Neural progenitor cell (in vitro differentiated cells): ENCODE results near the gene NOXA1. TPM values are rescaled to one million over a fixed set of nuclear protein-coding genes. Genes with fewer than 3 reads are reported as not detected.
"Not testable (repeated sequence)": the region's sequence is repeated elsewhere in the genome, so short reads cannot be mapped to it uniquely, and the experiment has no call there.

Source experiments
- DNase-seq: peaks from one replicate; pipeline ENCODE4 v3.0.0-alpha.2; 2016; ENCODE audit warnings: low spot score
- H2AFZ ChIP-seq: fragments of 200-600 bp; sonication (generic); replicated peaks from 2 replicates; pipeline ENCODE4 v1.6.1; 2016; ENCODE audit warnings: antibody characterized with exemption
- H3F3A ChIP-seq: fragments of 200-600 bp; sonication (generic); 2 replicates; pipeline ENCODE4 v1.6.1; 2016; ENCODE audit warnings: antibody characterized with exemption, low read depth
- H3K27ac ChIP-seq: fragments of 200-600 bp; sonication (generic); 2 replicates; pipeline ENCODE4 v1.5.1; 2016; ENCODE audit warnings: mild to moderate bottlenecking
- H3K27me3 ChIP-seq: fragments of 200-600 bp; sonication (generic); 2 replicates; pipeline ENCODE4 v1.6.1; 2016; ENCODE audit warnings: mild to moderate bottlenecking, moderate library complexity
- H3K36me3 ChIP-seq: fragments of 200-600 bp; sonication (generic); 2 replicates; pipeline ENCODE4 v1.5.1; 2016
- H3K4me1 ChIP-seq: fragments of 200-600 bp; sonication (generic); 2 replicates; pipeline ENCODE4 v1.6.1; 2016; ENCODE audit warnings: mixed run types
- H3K4me2 ChIP-seq: fragments of 200-600 bp; sonication (generic); 2 replicates; pipeline ENCODE4 v1.6.1; 2016
- H3K4me3 ChIP-seq: fragments of 200-600 bp; sonication (generic); 2 replicates; pipeline ENCODE4 v1.5.1; 2016
- H3K79me2 ChIP-seq: fragments of 200-600 bp; sonication (generic); 2 replicates; pipeline ENCODE4 v1.6.1; 2016; ENCODE audit warnings: low read depth
- H3K9ac ChIP-seq: fragments of 200-600 bp; sonication (generic); 2 replicates; pipeline ENCODE4 v1.6.1; 2016
- H3K9me3 ChIP-seq: fragments of 200-600 bp; sonication (generic); 2 replicates; pipeline ENCODE4 v1.5.1; 2016; ENCODE audit warnings: low read depth
- H4K20me1 ChIP-seq: fragments of 200-600 bp; sonication (generic); 2 replicates; pipeline ENCODE4 v1.6.1; 2016; ENCODE audit warnings: low read depth
- H3K27ac Mint-ChIP-seq: 3 replicates; pipeline ENCODE4 v1.8.0; 2021; ENCODE audit warnings: mixed read lengths
- H3K27me3 Mint-ChIP-seq: 2 replicates; pipeline ENCODE4 v1.8.0; 2022; ENCODE audit warnings: low read depth, mild to moderate bottlenecking, inconsistent platforms, moderate library complexity, mixed read lengths; ENCODE audit not compliant: insufficient read depth
- H3K36me3 Mint-ChIP-seq: 3 replicates; pipeline ENCODE4 v1.8.0; 2021; ENCODE audit warnings: mixed read lengths
- H3K4me1 Mint-ChIP-seq: 3 replicates; pipeline ENCODE4 v1.8.0; 2021; ENCODE audit warnings: mixed read lengths
- H3K4me3 Mint-ChIP-seq: 3 replicates; pipeline ENCODE4 v1.8.0; 2021; ENCODE audit warnings: mild to moderate bottlenecking, moderate library complexity, mixed read lengths
- H3K9me3 Mint-ChIP-seq: 3 replicates; pipeline ENCODE4 v1.8.0; 2020; ENCODE audit warnings: mixed read lengths
- EZH2 ChIP-seq: fragments of 200-600 bp; sonication (generic); IDR thresholded peaks from 2 replicates; pipeline ENCODE4 v1.6.1; 2017; ENCODE audit warnings: antibody characterized with exemption, mild to moderate bottlenecking, moderate library complexity
- EZH2phosphoT487 ChIP-seq: fragments of 200-600 bp; sonication (generic); IDR thresholded peaks from 2 replicates; pipeline ENCODE4 v1.6.1; 2017; ENCODE audit warnings: antibody characterized with exemption
- total RNA-seq: library from RNA; depleted of rRNA; stranded (reverse); fragments of >200 nt; gene quantifications from 2 replicates; pipeline ENCODE4 v1.2.3, GENCODE V29; 2015; ENCODE audit warnings: low replicate concordance
- TF ChIP-seq, protein P1 (sequence below): fragments of 200-600 bp; sonication (generic); IDR thresholded peaks from 2 replicates; pipeline ENCODE4 v1.5.1; 2017; ENCODE audit warnings: antibody characterized with exemption, mild to moderate bottlenecking

The NOXA1 gene
- total RNA-seq, 1 donor from 2014 or later: 0.39 TPM

DNA sequence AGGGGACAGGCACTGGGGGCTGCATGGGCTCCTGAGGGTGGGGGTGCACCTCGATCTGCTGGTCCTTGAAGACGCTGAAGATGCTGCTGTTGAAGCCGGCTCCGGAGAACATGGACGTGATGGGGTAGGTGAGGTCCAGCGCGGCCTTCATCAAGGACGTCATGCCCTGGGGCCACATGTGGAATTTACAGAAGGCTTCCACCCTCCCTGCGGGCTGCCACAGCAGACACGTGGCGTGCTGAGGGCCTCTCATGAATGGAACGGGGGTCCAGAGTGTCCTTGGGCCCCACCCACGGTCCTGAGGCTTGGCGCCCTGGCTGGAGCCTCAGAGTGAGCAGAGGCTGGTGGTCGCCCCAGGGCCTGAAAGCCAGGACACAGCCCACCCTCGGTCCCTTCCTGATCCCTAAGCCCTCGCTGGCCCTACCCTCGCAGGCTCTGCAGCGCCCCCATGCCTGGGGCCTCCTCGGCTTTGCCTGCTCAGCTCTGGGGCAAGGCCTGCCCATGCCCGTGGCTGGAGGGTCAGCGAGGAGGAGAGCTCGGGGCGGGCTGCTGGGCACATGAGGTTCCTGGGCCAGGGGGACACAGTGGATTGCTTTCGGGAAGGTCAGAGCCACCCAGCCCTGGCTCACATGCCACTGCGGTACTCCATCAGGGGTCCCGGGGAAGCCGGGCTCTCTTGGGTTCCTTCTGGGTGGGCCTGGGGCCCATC is 41.3 kb downstream of the NOXA1 start:
- H3F3A ChIP-seq: no peaks in the 10 kb centered on the region
- H3K4me3 ChIP-seq: no peak overlapping the region
- TF ChIP-seq EZH2phosphoT487: no peak
- TF ChIP-seq, protein P1, sequence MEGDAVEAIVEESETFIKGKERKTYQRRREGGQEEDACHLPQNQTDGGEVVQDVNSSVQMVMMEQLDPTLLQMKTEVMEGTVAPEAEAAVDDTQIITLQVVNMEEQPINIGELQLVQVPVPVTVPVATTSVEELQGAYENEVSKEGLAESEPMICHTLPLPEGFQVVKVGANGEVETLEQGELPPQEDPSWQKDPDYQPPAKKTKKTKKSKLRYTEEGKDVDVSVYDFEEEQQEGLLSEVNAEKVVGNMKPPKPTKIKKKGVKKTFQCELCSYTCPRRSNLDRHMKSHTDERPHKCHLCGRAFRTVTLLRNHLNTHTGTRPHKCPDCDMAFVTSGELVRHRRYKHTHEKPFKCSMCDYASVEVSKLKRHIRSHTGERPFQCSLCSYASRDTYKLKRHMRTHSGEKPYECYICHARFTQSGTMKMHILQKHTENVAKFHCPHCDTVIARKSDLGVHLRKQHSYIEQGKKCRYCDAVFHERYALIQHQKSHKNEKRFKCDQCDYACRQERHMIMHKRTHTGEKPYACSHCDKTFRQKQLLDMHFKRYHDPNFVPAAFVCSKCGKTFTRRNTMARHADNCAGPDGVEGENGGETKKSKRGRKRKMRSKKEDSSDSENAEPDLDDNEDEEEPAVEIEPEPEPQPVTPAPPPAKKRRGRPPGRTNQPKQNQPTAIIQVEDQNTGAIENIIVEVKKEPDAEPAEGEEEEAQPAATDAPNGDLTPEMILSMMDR: no peak
- TF ChIP-seq EZH2: no peak
- no peaks in the 10 kb centered on the region for H3K36me3 ChIP-seq
- H2AFZ ChIP-seq: no peak overlapping the region
- peaks cover 4% of the 10 kb centered on the region for H3K4me1 ChIP-seq
- Mint-ChIP-seq H3K9me3 (peaks cover 2% of the 10 kb centered on the region), H3K4me3 (no peak overlapping the region), H3K27ac (no peak overlapping the region), H3K27me3 (no peaks in the 10 kb centered on the region), H3K4me1 (peaks cover 2% of the 10 kb centered on the region), H3K36me3 (no peaks in the 10 kb centered on the region)
- no peaks in the 10 kb centered on the region for H4K20me1 ChIP-seq
- peaks cover 40% of the 10 kb centered on the region for H3K27me3 ChIP-seq
- H3K27ac ChIP-seq: no peak overlapping the region
- H3K4me2 ChIP-seq: no peak overlapping the region
- H3K9me3 ChIP-seq: no peaks in the 10 kb centered on the region
- no peak overlapping the region for H3K9ac ChIP-seq
- no peak for DNase-seq
- H3K79me2 ChIP-seq: no peaks in the 10 kb centered on the region

DNA sequence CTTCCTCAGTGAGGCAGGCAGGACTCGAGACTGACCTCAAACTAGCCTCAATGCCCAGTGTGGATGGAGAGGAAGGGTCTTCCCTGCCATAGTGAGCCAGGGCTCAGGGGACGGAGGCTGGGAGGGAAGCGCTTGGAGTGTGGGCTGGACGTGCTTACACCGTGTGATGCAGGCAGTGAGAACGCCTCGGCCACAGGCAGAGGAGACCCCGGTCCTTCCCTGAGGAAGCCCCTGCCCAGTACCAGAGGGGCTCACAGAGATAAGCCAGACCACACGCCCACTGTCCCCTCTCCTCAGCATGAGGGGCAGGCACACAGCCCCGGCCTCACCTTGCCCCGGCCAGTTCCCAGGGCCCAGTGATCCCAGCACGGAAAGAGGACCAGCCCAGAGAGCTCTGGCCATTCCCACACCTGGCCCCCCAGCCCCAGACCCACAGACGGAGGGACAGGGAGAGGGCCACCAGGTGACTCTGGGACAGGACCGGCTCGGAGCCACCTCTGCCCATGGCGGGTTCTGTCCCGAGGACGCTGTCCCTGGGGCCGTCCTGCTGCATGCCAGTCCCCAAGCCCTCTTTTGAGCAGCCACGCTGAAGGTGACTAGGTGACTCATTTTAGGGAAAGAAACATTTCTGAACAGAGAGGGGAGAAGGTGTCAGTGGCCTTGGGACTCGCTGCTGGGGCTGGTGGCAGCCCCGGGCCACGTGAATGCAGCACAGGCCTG is 42.0 kb downstream of the NOXA1 start:
- no peak for DNase-seq
- no peak overlapping the region for H3K4me3 Mint-ChIP-seq
- H3K4me2 ChIP-seq: no peak overlapping the region
- H3F3A ChIP-seq: no peaks in the 10 kb centered on the region
- no peak overlapping the region for H3K4me3 ChIP-seq
- peaks cover 2% of the 10 kb centered on the region for H3K9me3 Mint-ChIP-seq
- no peaks in the 10 kb centered on the region for H3K27me3 Mint-ChIP-seq
- peaks cover 33% of the 10 kb centered on the region for H3K27me3 ChIP-seq
- H3K36me3 Mint-ChIP-seq: no peaks in the 10 kb centered on the region
- H4K20me1 ChIP-seq: no peaks in the 10 kb centered on the region
- no peaks in the 10 kb centered on the region for H3K36me3 ChIP-seq
- H3K27ac Mint-ChIP-seq: no peak overlapping the region
- H3K9me3 ChIP-seq: no peaks in the 10 kb centered on the region
- TF ChIP-seq EZH2phosphoT487 (no peak), EZH2 (no peak)
- TF ChIP-seq, protein P1: no peak
- H3K4me1 ChIP-seq: no peaks in the 10 kb centered on the region
- no peak overlapping the region for H3K9ac ChIP-seq
- H3K27ac ChIP-seq: no peak overlapping the region
- no peaks in the 10 kb centered on the region for H3K4me1 Mint-ChIP-seq
- no peaks in the 10 kb centered on the region for H3K79me2 ChIP-seq
- no peak overlapping the region for H2AFZ ChIP-seq

DNA sequence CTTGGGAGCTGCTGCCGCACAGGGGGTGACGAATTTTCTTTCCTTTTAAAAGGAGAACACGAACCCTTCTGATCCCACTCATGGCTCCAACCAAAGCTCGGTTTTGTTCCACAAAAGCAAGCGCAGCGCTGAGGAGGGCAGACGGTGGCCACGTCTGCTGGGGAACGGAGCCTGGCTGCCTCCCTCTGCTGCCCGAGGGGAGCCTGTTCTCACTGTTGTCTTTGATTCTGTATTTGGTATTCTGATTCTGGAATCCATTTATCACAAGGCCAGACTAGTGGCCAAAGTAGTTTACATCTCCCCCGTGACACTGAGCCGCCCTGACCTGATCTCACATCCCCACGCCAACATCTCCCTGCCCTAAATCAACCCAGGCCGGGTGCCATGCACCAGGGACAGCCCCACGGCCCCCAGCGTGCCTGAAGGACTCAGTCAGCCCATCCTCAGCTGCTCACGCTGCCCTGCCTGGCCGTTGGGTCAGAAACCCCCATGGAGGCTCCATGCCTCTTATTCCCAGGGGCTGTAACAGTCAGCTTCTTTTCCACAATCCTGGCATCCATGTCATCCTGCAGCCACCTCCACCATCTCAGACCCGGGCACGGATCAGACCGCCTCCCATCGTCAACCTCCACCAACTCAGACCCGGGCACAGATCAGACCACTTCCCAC is 42.7 kb downstream of the NOXA1 start:
- H3K27me3 ChIP-seq: peaks cover 26% of the 10 kb centered on the region
- Mint-ChIP-seq H3K36me3 (no peaks in the 10 kb centered on the region), H3K27ac (peak overlapping the region; percentile 73), H3K27me3 (no peaks in the 10 kb centered on the region), H3K4me3 (peak overlapping the region; percentile 10), H3K9me3 (peaks cover 2% of the 10 kb centered on the region), H3K4me1 (no peaks in the 10 kb centered on the region)
- no peak overlapping the region for H3K4me3 ChIP-seq
- no peaks in the 10 kb centered on the region for H3K9me3 ChIP-seq
- H3K27ac ChIP-seq: no peak overlapping the region
- DNase-seq: no peak
- no peak overlapping the region for H3K4me2 ChIP-seq
- no peaks in the 10 kb centered on the region for H3K4me1 ChIP-seq
- TF ChIP-seq, protein P1: no peak
- TF ChIP-seq EZH2phosphoT487: no peak
- no peak for TF ChIP-seq EZH2
- H3K36me3 ChIP-seq: no peaks in the 10 kb centered on the region
- H3K9ac ChIP-seq: no peak overlapping the region
- H4K20me1 ChIP-seq: no peaks in the 10 kb centered on the region
- H2AFZ ChIP-seq: no peak overlapping the region
- H3K79me2 ChIP-seq: no peaks in the 10 kb centered on the region
- H3F3A ChIP-seq: no peaks in the 10 kb centered on the region

DNA sequence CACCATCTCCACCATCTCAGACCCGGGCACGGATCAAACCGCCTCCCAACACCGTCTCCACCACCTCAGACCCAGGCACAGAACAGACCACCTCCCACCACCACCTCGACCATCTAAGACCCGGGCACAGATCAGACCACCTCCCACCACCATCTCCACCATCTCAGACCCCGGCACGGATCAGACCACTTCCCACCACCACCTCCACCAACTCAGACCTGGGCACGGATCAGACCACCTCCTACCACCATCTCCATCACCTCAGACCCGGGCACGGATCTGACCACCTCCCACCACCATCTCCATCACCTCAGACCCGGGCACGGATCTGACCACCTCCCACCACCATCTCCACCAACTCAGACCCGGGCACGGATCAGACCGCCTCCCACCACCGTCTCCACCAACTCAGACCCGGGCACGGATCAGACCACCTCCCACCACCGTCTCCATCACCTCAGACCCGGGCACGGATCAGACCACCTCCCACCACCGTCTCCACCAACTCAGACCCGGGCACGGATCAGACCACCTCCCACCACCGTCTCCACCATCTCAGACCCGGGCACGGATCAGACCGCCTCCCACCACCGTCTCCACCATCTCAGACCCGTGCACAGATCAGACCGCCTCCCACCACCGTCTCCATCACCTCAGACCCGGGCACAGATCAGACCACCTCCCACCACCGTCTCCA is 43.3 kb downstream of the NOXA1 start:
- H3K27ac Mint-ChIP-seq: peak overlapping the region; percentile 73

More for the DNA sequence above, 43.3 kb downstream of the NOXA1 start:
- H2AFZ ChIP-seq, H3K4me1 Mint-ChIP-seq, H3F3A ChIP-seq, H3K79me2 ChIP-seq, H3K36me3 Mint-ChIP-seq, H3K4me3 ChIP-seq, H3K36me3 ChIP-seq, H3K4me2 ChIP-seq, H3K27me3 Mint-ChIP-seq, H3K9me3 Mint-ChIP-seq, H3K27ac ChIP-seq, DNase-seq, H4K20me1 ChIP-seq, H3K9ac ChIP-seq, H3K9me3 ChIP-seq, H3K4me1 ChIP-seq: not testable (repeated sequence)
- H3K27me3 ChIP-seq: peaks cover 19% of the 10 kb centered on the region
- H3K4me3 Mint-ChIP-seq: peak overlapping the region; percentile 10
